ENCODE measurements around the gene F2RL3. TPM values are rescaled to one million over a fixed set of nuclear protein-coding genes. Genes with fewer than 3 reads are reported as not detected.

The F2RL3 gene
- total RNA-seq, 1 donor from 2014 or later: not detected

GRCh38 chr19:16922592-16922934 is 33.8 kb downstream of the F2RL3 start:
- no peaks in the 10 kb centered on the region for H3K27me3 ChIP-seq (ENCODE audit: insufficient read depth, low read length)
- H3K4me1 Mint-ChIP-seq (ENCODE audit: low read depth, unreplicated experiment): no peaks in the 10 kb centered on the region
- H3K4me3 Mint-ChIP-seq (ENCODE audit: unreplicated experiment): no peak overlapping the region
- peaks cover 5% of the 10 kb centered on the region for H3K27me3 Mint-ChIP-seq (ENCODE audit: low read depth, unreplicated experiment)
- H2AFZ ChIP-seq (ENCODE audit: low read depth, low read length): no peak overlapping the region
- DNase-seq (ENCODE audit: low read depth): no peak
- no peak overlapping the region for H3K4me3 ChIP-seq (ENCODE audit: insufficient read depth, low read depth, low read length)
- H3K9me3 ChIP-seq (ENCODE audit: insufficient read depth, low read depth, low read length): peaks cover 7% of the 10 kb centered on the region
- FAIRE-seq: no peak
- H3K4me2 ChIP-seq (ENCODE audit: low read length): no peak overlapping the region
- no peaks in the 10 kb centered on the region for H4K20me1 ChIP-seq (ENCODE audit: insufficient read depth, low read length)
- H3K9ac ChIP-seq (ENCODE audit: low read length): no peak overlapping the region
- peaks cover 5% of the 10 kb centered on the region for H3K4me1 ChIP-seq (ENCODE audit: insufficient read depth, low read length)
- no peaks in the 10 kb centered on the region for H3K36me3 Mint-ChIP-seq (ENCODE audit: low read depth, unreplicated experiment)
- no peaks in the 10 kb centered on the region for H3K36me3 ChIP-seq (ENCODE audit: insufficient read depth, low read length)
- no peak overlapping the region for H3K27ac Mint-ChIP-seq (ENCODE audit: unreplicated experiment)
- TF ChIP-seq CTCF (IDR thresholded peaks at IDR 0.05; ENCODE audit: insufficient read depth, low read depth, low read length): no peak
- TF ChIP-seq EZH2 (IDR thresholded peaks at IDR 0.05; ENCODE audit: insufficient read depth, low read length): no peak
- no peaks in the 10 kb centered on the region for H3K79me2 ChIP-seq (ENCODE audit: insufficient read depth, low read length)
- H3K27ac ChIP-seq (ENCODE audit: low read depth, low read length): no peak overlapping the region
- H3K9me3 Mint-ChIP-seq (ENCODE audit: unreplicated experiment): peaks cover 15% of the 10 kb centered on the region

DNA sequence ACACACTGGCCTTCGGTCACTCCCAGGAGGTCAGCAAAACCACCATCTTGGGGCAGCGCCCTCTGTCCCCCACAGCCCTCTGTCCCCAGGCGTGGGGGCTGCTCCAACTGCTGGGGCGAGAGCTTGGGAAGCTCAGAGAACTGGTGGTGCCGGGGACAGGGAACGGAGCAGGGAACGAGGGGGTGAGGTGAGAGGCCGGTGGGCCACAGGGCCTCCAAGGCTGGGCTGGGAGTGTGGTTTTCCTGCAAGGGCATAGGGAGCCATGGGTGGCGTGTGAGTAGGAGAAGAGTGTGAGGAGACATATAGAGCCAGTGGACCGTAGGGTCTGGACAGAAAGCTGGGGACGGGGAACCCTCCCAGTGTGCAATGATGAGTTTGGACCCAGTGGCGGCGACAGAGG is 34.1 kb downstream of the F2RL3 start:
- H4K20me1 ChIP-seq (ENCODE audit: insufficient read depth, low read length): no peaks in the 10 kb centered on the region
- FAIRE-seq (no peak), DNase-seq (ENCODE audit: low read depth) (no peak)
- H3K79me2 ChIP-seq (ENCODE audit: insufficient read depth, low read length): no peaks in the 10 kb centered on the region
- no peak overlapping the region for H3K4me2 ChIP-seq (ENCODE audit: low read length)
- TF ChIP-seq CTCF (IDR thresholded peaks at IDR 0.05; ENCODE audit: insufficient read depth, low read depth, low read length): no peak
- TF ChIP-seq EZH2 (IDR thresholded peaks at IDR 0.05; ENCODE audit: insufficient read depth, low read length): no peak
- no peak overlapping the region for H3K27ac ChIP-seq (ENCODE audit: low read depth, low read length)
- no peaks in the 10 kb centered on the region for H3K4me1 Mint-ChIP-seq (ENCODE audit: low read depth, unreplicated experiment)
- peaks cover 15% of the 10 kb centered on the region for H3K9me3 Mint-ChIP-seq (ENCODE audit: unreplicated experiment)
- H3K4me3 ChIP-seq (ENCODE audit: insufficient read depth, low read depth, low read length): no peak overlapping the region
- no peak overlapping the region for H2AFZ ChIP-seq (ENCODE audit: low read depth, low read length)
- H3K36me3 ChIP-seq (ENCODE audit: insufficient read depth, low read length): no peaks in the 10 kb centered on the region
- H3K27ac Mint-ChIP-seq (ENCODE audit: unreplicated experiment): no peak overlapping the region
- H3K36me3 Mint-ChIP-seq (ENCODE audit: low read depth, unreplicated experiment): no peaks in the 10 kb centered on the region
- no peak overlapping the region for H3K4me3 Mint-ChIP-seq (ENCODE audit: unreplicated experiment)
- H3K4me1 ChIP-seq (ENCODE audit: insufficient read depth, low read length): peaks cover 5% of the 10 kb centered on the region
- H3K9me3 ChIP-seq (ENCODE audit: insufficient read depth, low read depth, low read length): peaks cover 7% of the 10 kb centered on the region
- no peaks in the 10 kb centered on the region for H3K27me3 ChIP-seq (ENCODE audit: insufficient read depth, low read length)
- peaks cover 6% of the 10 kb centered on the region for H3K27me3 Mint-ChIP-seq (ENCODE audit: low read depth, unreplicated experiment)
- H3K9ac ChIP-seq (ENCODE audit: low read length): no peak overlapping the region

DNA sequence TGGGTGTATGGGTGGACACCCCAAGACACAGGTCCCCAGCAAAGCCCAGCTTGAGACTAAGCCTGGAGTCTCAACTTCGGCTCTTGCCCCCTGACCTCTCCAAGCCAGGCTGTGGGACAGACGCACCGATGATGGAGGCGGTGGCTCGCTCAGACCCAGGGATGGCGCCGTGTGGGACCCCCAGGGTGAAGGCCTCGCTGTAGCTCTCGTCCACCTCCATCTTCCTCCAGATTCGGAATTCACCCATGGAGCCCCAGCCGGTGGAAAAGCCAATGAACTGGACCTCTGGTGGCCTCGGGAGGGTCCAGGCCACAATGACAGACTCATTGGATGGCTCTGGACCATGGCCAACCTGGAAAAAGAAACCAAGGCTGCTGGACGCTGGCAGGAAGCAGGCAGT is 39.1 kb downstream of the F2RL3 start:
- no peaks in the 10 kb centered on the region for H3K27me3 ChIP-seq (ENCODE audit: insufficient read depth, low read length)
- H3K9me3 ChIP-seq (ENCODE audit: insufficient read depth, low read depth, low read length): peaks cover 7% of the 10 kb centered on the region
- H2AFZ ChIP-seq (ENCODE audit: low read depth, low read length): no peak overlapping the region
- no peak overlapping the region for H3K27ac Mint-ChIP-seq (ENCODE audit: unreplicated experiment)
- no peak overlapping the region for H3K27ac ChIP-seq (ENCODE audit: low read depth, low read length)
- no peak overlapping the region for H3K4me3 Mint-ChIP-seq (ENCODE audit: unreplicated experiment)
- H3K36me3 Mint-ChIP-seq (ENCODE audit: low read depth, unreplicated experiment): no peaks in the 10 kb centered on the region
- peaks cover 17% of the 10 kb centered on the region for H3K9me3 Mint-ChIP-seq (ENCODE audit: unreplicated experiment)
- no peaks in the 10 kb centered on the region for H3K36me3 ChIP-seq (ENCODE audit: insufficient read depth, low read length)
- no peaks in the 10 kb centered on the region for H4K20me1 ChIP-seq (ENCODE audit: insufficient read depth, low read length)
- no peaks in the 10 kb centered on the region for H3K79me2 ChIP-seq (ENCODE audit: insufficient read depth, low read length)
- H3K27me3 Mint-ChIP-seq (ENCODE audit: low read depth, unreplicated experiment): peaks cover 23% of the 10 kb centered on the region
- DNase-seq (ENCODE audit: low read depth): no peak
- no peaks in the 10 kb centered on the region for H3K4me1 Mint-ChIP-seq (ENCODE audit: low read depth, unreplicated experiment)
- no peak for TF ChIP-seq EZH2 (IDR thresholded peaks at IDR 0.05; ENCODE audit: insufficient read depth, low read length)
- TF ChIP-seq CTCF (IDR thresholded peaks at IDR 0.05; ENCODE audit: insufficient read depth, low read depth, low read length): no peak
- no peak overlapping the region for H3K4me2 ChIP-seq (ENCODE audit: low read length)
- no peak overlapping the region for H3K4me3 ChIP-seq (ENCODE audit: insufficient read depth, low read depth, low read length)
- no peak for FAIRE-seq
- H3K4me1 ChIP-seq (ENCODE audit: insufficient read depth, low read length): no peaks in the 10 kb centered on the region
- no peak overlapping the region for H3K9ac ChIP-seq (ENCODE audit: low read length)
